ENCODE data around the gene SLCO3A1.
"Not testable (repeated sequence)": the region's sequence is repeated elsewhere in the genome, so short reads cannot be mapped to it uniquely, and the experiment has no call there.

The SLCO3A1 gene

GRCh38 chr15:92035961-92036360 lies 182.5 kb downstream of the SLCO3A1 start:
- DNase-seq (ENCODE audit: low read depth): peak; percentile 59

GRCh38 chr15:92037491-92037890 lies 184.0 kb downstream of the SLCO3A1 start:
- DNase-seq (ENCODE audit: low read depth): no peak

- no peak for DNase-seq (ENCODE audit: low read depth)
Observed at GRCh38 chr15:92040350-92040749, 186.8 kb downstream of the SLCO3A1 start.

- no peak for DNase-seq (ENCODE audit: low read depth)
Observed at GRCh38 chr15:92041371-92041770, 187.9 kb downstream of the SLCO3A1 start.

DNA sequence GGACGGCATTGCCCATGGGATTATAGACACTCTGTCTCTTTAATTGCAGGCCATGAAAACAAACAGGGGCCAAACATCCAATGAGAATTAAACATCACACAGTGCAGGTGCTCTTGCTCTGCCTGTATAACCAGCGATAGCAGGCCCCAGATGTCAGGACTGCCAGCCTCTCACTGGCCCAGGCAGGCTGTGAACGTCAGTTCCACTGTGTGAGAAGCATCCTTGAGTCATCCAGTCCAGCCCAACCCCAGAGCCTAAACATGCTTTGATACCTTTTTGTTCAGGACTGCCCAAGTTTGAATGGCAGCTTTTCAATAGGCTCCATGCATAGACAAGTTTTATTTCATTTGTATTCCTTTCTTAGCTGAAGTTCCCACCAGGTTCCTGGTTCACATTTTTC lies 189.8 kb downstream of the SLCO3A1 start:
- DNase-seq (ENCODE audit: low read depth): no peak

DNA sequence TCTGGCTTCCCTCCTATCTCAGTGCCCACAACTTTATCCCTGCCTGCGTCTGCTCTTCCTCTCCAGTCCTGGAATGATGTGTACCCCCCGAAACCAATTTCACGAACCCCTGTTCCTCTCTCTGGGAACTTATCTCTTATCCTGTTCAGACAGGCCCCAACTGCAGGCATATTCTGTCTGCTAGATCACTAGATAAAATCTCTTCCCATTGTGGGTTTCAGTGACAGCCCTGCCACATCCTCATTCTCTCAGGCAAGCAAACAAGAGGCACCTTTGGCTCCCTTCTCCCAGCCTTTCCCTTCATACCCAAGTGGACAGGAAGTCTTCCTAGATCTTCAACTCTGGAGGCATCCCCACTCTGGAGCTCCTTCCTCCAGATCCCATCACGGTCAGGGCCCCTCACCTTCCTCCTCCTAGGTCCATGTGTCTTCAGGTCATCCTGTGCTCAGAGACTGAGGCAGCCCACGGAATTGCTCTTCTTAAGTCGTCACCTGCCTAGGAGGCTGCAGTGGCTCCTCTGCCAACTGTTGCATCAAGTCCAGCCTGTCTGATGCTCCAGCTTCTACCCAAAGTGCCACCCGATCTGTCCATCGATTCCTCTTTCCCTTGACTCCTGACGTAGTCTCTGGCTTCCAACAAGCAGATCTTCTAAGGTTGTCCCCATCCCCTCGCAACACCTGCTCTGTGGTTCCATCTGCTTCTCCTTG lies 190.8 kb downstream of the SLCO3A1 start:
- DNase-seq (ENCODE audit: low read depth): no peak

GRCh38 chr15:92047900-92048299 lies 194.4 kb downstream of the SLCO3A1 start:
- no peak for DNase-seq (ENCODE audit: low read depth)

GRCh38 chr15:92048739-92049138 lies 195.2 kb downstream of the SLCO3A1 start:
- no peak for DNase-seq (ENCODE audit: low read depth)

DNA sequence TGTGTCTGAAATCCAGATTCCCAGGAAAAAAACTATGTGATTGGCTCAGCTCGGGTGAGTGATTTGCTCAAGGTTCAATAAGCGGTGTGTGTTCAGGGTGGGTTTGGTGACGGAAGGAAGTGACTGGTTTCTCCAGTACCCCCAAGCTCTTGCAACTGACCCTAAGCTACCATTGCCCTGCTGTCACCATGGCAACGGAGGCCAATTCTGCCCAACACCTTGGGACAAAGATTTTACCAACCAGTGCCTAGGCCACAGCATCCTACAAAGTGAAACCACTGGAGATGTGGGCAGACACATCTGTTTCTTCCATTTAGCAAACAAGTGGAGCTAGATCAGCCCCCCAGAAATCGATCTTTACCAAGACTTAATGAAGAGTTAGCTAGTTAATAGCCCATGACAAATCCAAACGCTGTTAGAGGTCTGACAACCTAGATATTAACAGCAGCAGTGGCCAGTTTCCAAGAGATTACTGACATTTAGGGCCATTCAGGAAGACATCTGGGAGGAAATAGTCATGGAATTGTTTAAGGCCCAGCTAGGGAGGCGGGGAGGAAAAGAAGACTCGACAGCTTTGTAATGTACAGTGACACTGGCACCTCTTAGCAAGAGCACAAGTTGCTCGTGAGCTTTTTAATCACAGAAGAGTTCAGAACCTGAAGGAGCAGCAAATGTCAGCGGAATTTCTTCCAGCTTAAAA lies 195.9 kb downstream of the SLCO3A1 start:
- no peak for DNase-seq (ENCODE audit: low read depth)

DNA sequence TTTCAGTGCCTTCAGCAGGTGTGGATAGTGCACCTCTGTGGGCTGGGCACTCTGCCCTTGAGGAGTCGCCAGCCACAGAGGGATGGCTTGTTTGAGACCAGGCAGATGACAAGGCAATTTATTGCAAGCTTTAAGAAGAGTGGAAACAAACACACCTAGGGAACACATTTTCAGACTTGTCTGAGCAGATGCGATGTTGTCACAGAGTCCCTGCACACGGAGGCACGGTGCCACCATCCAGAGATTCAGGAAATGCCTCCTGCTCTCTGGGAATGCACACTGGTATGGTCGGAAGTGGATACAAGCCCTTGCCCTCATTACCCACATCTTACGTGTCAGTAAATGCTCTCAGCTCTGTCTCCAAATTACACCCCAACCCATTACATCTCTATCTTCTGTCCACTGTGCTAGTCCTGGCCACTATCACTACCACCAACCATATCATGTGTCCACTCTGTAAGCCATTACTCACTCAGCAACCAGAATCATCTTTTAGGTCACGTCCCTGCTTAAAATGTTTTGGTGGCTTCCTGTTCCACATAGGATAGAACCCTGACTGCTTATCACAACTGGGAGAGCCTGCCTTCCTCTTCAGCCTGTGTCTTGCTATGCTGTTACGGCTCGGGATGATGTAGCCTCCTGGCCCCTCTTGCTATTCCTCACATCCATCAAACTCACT lies 196.9 kb downstream of the SLCO3A1 start:
- no peak for DNase-seq (ENCODE audit: low read depth)

GRCh38 chr15:92051716-92052115 lies 198.2 kb downstream of the SLCO3A1 start:
- DNase-seq (ENCODE audit: low read depth): no peak

DNA sequence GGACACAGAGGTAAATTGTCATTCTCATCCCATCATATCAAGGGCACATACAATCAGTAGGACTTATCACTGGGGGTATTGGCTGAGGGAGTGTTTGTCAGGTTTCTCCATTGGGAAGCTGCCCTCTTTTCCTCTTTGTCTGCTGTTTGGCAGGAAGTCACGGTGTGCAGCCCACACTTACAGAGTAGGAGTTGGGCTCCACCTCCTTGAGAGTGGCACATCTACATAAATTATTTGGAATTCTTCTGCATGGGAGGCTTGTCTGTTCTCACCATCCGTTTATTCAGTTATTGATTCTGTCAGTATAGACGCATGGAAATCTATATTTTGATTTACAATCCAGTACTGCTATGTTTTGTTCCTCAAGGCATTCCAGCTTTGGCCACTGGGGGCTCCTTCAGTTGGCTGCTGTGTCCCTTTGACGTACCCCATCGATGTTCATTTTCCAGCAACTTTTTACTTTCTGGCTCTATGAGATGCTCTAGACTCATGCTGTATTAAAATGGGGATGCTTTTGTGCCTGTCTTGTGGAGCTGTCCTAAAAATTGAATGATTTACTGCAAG lies 200.3 kb downstream of the SLCO3A1 start:
- DNase-seq (ENCODE audit: low read depth): no peak

DNA sequence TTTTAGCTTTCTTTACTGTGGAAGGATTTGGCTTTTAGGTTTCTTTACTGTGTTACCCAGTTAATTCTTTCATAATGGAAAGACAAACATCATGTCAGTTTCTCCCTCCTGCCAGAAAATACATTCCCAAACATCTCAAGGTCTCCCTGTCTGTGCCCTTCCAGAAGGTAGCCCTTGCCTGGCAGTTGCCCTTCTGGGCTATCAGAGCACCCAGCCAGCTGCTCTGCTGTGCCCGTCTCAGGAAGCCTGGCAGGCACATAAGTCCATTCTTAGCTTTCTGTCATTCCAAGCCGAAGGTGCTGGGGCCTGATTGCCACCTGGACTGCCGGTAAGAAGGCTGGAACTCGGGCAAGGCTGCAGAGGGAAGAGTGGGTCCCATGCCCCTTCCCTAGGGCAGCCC lies 203.4 kb downstream of the SLCO3A1 start:
- DNase-seq (ENCODE audit: low read depth): no peak

- DNase-seq (ENCODE audit: low read depth): no peak
Observed at GRCh38 chr15:92059036-92059970, 205.8 kb downstream of the SLCO3A1 start.

DNA sequence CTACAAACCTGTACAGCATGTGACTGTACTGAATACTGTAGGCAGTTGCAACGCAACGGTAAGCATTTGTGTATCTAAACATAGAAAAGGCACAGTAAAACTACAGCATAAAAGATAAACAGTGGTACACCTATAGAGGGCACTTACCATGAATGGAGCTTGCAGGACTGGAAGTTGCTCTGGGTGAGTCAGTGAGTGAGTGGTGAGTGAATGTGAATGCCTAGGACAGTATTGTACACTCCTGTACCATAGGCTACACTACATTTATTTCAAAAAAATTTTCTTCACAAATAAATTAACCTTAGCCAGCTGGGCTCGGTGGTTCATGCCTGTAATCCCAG lies 206.4 kb downstream of the SLCO3A1 start:
- not testable (repeated sequence) for DNase-seq (ENCODE audit: low read depth)

- DNase-seq (ENCODE audit: low read depth): no peak
Observed at GRCh38 chr15:92061511-92062195, 208.1 kb downstream of the SLCO3A1 start.

DNA sequence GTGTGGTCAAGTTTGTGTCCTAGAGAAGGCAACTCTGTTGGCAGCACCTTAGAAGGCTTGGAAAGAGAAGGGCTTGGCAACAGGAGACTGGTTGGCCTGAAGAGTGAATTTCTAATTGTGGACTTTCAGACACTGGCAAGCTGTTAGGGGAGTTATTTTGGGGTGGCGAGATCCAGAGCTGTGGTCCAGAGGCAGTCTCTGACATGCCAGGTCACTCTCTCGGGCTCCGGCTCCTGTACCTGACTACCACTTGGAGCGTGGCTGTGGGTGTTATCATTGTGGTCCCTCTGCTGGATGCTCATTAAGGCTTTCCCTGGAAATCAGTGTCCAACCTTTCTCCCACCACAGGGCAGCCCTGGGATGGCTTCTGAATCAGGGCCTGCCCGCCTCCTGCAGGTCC lies 209.0 kb downstream of the SLCO3A1 start:
- DNase-seq (ENCODE audit: low read depth): no peak

DNA sequence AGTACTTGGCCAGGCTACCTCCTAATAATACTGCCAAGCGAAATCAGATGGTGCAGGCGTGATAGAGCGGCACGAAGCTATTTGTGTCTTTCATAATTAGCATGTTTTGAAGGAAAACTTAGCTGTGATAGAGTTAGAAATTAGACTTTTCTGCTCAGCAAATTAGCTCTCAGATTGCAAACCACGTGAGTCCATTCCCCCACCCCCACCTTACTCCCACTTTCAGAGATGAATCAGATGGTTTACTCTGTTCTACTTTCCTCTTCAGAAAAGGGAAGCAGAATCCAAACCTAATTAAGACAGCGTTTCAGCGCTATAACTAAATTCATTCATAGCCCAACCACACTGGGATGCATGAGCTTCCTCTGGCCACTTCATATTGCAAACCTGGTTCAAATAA lies 214.6 kb downstream of the SLCO3A1 start:
- DNase-seq (ENCODE audit: low read depth): no peak

DNA sequence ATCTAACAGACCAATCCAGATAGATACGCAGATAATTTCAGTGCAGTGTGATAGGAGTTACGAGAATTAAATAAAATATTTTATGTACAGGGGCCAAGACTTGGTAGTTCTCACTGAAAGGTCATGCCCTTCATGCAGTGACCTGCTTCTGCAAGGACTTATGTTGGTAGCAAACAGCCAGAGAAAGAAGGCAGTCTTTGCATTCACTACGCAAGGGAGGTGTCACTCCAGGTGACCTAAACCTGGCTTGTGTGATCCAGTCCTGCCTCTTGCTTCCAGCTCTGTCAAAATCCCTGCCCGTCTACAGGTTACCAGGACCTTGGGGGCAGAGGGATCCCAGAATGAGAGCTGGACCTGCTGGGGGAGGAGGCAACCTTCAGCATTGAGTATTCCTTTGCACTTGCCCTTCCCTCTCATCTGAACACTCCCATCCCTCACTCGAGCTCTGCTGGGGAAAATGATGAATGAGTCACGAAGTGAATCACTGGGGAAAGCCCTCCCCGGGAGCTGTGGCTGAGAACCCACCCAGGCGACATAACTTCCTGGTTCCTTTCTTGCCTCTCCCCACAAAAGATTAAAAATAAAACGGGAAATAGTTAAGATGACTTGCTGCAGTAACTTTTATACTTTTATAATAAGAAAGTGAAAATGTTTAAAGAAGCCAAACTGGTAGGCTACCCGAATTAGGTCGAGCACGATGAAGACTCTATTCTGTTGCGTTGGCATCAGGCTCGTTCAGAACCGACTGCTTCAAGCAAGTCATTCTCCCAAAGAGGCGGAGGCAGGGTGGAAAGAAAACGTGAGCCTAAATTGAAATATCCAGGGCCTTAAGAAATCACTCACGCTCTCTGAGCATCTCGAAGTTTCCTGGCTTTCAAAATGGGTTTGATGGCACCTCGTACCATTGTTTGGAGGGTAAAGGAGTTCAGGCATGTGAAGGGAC lies 216.1 kb downstream of the SLCO3A1 start:
- DNase-seq (ENCODE audit: low read depth): peak; percentile 53

DNA sequence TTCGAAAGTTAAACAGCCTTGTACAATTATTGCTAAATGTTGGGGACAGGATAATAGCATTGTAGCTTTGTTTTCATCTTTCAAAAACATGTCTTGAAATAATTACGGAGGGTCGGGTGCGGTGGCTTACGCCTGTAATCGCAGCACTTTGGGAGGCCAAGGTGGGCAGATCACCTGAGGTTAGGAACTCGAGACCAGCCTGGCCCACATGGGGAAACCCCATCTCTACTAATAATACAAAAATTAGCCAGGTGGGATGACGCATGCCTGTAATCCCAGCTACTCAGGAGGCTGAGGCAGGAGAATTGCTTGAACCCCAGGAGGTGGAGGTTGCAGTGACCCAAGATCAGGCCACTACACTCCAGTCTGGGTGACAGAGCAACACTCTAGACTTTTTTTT lies 216.7 kb downstream of the SLCO3A1 start:
- not testable (repeated sequence) for DNase-seq (ENCODE audit: low read depth)

Measured in fibroblast of gingiva (primary cell).